ENCODE data around the gene FOXL3.
"Not testable (repeated sequence)": the region's sequence is repeated elsewhere in the genome, so short reads cannot be mapped to it uniquely, and the experiment has no call there.

DNA sequence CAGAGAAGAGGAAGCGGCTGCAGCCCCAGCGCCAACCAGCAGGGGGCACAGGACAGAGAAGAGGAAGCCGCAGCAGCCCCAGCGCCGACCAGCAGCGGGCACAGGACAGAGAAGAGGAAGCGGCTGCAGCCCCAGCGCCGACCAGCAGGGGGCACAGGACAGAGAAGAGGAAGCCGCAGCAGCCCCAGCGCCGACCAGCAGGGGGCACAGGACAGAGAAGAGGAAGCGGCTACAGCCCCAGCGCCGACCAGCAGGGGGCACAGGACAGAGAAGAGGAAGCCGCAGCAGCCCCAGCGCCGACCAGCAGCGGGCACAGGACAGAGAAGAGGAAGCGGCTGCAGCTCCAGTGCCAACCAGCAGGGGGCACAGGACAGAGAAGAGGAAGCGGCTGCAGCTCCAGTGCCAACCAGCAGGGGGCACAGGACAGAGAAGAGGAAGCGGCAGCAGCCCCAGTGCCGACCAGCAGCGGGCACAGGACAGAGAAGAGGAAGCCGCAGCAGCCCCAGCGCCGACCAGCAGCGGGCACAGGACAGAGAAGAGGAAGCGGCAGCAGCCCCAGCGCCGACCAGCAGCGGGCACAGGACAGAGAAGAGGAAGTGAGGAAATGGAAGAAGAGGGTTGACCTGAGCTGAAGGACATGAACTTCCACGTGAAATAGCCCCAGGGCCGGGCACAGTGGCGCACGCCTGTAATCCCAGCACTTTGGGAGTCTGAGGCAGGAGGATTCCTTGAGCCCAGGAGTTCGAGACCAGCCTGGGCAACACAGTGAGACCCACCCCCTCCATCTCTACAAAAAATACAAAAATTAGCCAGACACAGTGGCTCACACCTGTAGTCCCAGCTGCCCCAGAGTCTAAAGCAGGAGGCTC, 26.3 kb upstream of the FOXL3 start:
- TF ChIP-seq, protein P1, sequence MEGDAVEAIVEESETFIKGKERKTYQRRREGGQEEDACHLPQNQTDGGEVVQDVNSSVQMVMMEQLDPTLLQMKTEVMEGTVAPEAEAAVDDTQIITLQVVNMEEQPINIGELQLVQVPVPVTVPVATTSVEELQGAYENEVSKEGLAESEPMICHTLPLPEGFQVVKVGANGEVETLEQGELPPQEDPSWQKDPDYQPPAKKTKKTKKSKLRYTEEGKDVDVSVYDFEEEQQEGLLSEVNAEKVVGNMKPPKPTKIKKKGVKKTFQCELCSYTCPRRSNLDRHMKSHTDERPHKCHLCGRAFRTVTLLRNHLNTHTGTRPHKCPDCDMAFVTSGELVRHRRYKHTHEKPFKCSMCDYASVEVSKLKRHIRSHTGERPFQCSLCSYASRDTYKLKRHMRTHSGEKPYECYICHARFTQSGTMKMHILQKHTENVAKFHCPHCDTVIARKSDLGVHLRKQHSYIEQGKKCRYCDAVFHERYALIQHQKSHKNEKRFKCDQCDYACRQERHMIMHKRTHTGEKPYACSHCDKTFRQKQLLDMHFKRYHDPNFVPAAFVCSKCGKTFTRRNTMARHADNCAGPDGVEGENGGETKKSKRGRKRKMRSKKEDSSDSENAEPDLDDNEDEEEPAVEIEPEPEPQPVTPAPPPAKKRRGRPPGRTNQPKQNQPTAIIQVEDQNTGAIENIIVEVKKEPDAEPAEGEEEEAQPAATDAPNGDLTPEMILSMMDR (IDR thresholded peaks at IDR 0.05) = peak in 1 of 3 experiments; percentile 32
- not testable (repeated sequence) for TF ChIP-seq POLR2AphosphoS5 (IDR thresholded peaks at IDR 0.05); EP300 (IDR thresholded peaks at IDR 0.05); POLR2A (IDR thresholded peaks at IDR 0.05; ENCODE audit: low read depth)
